ENCODE measurements around the gene UTF1.
"Not testable (repeated sequence)": the region's sequence is repeated elsewhere in the genome, so short reads cannot be mapped to it uniquely, and the experiment has no call there.

Gene UTF1

DNA sequence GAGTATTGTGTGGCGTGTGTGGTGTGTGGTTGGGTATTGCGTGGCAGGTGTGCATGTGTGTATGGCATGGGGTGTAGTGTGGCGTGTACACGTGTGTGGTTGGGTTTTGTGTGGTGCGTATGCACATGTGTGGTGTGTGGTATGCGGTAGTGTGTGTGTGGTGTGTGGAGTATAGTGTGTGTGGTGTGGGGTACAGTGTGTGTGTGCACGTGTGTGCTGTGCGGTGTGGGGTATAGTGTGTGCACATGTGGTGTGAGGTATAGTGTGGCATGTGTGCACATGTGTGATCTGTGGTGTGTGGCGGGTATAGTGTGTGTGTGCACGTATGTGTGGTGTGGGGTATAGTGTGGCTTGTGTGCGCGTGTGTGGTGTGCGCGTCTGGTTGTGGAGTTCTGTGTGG lies 20.9 kb upstream of the UTF1 start:
- no peak for DNase-seq (ENCODE audit: low read depth in 1 of 2, low spot score in 1 of 2)

DNA sequence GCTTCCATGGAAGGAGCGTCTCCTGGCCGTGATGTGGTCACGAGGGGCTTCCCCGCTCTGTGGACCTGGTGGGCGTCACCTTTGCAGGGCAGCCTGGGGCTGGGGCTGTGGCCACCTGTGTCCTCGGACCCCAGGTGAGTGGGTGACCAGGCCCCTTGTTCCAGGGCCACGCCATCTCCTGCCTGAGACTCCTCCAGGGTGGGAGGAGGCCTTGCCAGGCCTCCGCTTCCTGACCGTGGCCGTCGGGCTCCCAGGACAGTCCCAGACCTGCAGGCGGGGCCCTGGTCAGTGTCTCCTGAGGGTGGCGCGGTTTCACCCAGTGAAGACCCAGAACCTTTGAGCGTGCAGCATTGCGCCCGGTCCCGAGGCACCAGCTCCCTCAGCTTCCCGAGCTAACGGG lies 20.4 kb upstream of the UTF1 start:
- no peak for DNase-seq (ENCODE audit: low read depth in 1 of 2, low spot score in 1 of 2)

DNA sequence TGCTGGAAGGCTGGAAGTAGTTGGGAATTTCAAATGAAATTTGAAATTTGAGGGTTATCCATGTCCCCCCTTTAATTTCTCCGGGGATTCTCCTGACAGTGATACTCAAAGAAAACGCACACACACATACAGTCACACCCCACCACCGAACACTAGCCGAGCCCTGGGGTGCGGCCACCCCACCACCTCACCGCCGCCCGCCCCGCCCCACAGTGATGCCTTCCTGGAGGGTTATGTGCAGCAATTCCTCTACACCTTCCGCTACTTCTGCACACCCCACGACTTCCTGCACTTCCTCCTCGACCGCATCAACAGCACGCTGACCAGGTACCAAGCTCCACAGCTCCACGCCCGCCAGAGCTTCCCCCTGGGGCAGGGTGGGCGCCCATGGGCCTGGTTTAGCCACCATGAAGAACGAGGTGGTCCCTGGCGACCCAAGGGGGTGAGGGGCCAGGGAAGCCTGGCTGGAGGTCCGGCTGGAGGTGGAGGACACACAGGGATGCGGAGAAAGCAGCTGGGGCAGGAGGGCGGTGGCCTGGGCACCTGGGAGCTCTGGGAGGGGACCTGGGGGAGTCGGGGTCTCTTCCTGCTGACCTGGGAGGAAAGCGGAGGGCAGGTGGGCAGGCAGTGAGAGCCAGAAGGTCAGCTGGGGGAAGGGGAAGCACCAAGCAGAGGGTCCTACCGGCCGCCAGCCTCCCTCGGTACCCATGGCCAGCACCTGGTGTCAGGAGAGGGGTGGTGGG lies 19.4 kb upstream of the UTF1 start:
- no peak for DNase-seq (ENCODE audit: low read depth in 1 of 2, low spot score in 1 of 2)

DNA sequence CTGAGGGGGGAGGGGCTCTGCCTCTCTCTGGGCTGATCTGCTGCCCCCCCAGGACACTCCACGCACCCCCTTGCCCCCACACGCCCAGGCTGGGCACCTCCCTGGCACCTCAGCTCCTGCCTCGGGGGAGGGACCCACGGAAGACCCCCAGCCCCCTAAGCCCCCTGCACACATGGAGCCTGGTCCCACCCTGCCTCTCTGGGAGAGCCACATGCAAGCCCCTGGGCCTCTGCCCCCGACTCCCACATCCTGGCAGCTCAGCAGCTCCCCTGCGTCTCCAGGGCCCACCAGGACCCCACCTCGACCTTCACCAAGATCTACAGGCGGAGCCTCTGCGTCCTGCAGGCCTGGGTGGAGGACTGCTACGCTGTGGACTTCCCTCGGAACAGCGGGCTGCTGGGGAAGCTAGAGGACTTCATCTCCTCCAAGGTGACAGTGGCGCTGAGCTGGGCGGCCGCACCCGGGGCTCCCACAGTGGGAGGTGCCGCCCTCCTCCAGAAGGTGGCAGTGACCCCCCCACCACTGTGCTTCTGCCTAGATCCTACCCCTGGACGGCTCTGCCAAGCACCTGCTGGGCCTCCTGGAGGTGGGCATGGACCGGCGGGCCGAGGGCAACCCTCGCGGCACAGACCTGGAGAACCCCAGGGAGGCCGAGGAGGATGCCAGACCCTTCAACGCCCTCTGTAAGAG lies 18.7 kb upstream of the UTF1 start:
- DNase-seq (ENCODE audit: low read depth in 1 of 2, low spot score in 1 of 2): no peak

DNA sequence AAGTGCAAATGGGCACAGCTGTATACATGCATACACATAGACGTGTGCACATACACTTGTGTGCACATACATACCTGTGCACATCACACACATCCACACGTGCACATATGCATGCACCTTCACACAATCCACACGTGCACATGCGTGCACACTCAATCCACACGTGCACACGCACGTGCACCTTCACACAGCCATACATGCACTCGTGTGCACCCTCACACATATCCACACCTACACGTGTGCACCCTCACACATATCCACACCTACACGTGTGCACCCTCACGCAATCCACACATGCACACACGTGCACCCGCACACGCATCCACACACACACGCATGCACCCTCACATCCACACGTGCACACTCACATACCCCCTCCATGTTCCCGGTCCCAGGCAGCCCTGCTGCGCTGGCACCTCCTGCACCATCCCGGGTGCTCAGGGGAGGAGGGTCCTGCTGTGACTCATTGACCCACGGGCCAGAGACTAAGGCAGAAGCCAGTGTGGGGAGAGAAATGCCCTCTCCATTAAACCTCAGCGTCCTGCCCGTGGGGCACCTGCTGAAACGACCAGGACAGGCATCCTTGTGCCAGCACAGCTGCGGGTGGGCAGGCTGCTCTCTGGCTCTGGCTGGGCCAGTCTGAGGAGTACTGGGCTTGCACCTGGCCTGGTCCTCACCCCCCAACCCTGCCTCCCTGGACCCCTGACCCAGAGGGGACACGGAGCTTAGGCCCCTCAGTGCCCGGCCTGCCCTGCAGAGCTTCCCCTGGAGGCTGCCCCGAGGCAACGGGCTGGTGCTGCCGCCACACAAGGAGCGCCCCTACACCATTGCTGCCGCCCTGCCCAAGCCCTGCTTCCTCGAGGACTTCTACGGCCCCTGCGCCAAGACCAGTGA lies 17.8 kb upstream of the UTF1 start:
- no peak for DNase-seq (ENCODE audit: low read depth in 1 of 2, low spot score in 1 of 2)

DNA sequence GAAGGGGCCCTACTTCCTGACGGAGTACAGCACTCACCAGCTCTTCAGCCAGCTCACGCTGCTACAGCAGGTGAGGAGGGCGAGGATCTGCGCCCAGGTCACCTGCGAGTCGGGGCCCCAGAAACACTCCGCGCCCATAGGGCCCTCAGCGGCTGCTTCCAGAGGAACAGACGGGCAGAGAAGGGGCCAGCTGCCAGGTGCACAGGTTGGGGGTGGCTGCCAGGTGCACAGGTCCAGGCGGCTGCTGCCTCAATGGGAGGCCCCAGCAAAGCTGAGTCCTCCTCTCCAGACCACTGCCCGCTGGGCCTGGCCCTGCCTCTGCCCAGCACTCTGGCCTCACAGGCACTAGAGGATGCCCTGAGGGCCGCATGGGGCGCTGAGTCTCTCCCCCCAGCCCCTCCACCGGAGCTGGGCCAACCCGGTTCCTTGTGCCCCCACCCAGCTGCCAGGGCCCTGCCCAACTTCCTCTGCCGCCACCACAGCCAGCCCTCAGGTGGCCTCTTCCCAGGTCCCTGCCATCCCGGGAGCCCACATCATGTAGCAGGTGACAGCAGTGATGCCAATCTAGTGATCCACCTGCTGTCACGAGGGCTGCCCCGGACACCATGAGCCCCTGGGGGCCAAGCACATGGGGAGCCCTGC lies 17.0 kb upstream of the UTF1 start:
- DNase-seq (ENCODE audit: low read depth in 1 of 2, low spot score in 1 of 2): no peak

DNA sequence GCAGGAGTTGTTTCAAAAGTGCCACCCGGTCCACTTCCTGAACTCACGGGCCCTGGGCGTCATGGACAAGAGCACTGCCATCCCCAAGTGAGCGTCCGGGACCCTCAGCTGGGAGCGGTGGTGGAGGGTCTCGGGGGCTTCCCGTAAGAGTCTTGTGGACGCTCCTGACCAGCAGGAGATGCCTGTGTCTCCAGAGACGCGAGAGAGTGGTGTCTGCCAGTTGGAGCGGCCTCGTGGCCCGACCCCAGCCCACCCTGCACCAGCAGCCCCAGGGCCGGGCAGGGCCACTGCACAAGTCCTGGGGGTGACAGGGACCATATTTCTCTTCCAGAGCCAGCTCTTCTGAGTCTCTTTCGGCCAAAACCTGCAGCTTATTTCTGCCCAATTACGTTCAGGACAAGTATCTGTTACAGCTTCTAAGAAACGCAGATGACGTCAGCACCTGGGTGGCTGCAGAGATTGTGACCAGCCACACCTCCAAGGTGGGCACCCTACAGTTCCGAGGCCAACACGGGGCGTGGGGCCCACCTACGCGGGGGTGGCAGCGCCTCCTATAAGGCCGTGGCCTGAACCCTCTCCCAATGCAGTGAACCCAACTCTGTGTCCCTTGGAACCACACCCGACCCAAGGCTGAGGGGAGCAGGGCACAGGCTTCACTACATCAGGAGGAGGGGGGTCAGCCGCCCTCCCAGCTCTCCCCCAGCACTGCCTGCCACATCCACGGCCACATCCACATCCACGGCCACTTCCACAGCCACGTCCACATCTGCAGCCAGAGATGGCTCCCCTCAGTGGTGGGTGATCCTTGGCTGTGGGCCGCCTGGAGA lies 16.2 kb upstream of the UTF1 start:
- no peak for DNase-seq (ENCODE audit: low read depth in 1 of 2, low spot score in 1 of 2)

DNA sequence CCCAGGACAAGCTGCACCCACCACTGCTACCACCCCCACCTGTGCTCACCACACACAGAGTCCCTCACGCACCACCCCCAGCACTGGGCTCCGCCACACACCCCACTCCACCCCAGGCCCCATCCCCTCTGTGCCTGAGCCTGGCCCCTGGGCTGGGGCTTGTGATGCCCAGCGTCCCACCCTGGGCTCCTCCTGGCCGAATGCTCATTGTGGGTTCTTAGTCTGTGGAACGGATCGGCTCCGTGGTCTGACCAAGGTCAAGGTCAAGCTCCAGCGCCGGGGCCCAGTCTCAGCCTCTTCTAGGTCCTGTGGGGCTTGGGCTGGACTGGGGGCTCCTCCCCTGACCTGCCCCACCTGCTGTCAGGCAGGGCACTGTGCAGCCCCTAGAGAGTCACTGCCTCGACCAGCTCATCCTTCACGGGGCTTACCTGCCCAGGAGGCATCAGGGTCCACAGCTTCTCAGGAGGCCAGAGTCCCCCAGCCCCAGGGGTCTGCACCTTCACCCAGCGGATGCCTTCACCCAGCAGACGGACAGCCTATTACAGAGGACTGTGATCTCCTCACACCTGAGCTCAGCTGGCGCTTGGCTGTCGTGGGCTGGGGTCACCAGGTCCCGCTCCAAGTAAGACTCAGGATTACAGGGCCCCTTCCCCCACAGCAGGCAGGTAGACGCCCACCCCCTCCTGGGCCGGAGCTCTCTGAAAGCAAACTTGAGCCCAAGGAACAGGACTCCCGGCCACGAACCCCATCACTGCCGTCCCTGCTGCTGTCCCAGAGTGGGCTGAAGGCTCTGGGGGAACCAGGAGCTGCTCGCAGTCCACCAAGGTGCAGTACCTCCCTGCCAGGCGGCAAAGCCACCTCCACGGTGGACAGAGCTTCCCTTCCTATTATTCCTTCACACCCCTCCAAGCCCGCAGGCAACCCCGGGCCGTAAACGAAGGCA lies 15.3 kb upstream of the UTF1 start:
- no peak for DNase-seq (ENCODE audit: low read depth in 1 of 2, low spot score in 1 of 2)

DNA sequence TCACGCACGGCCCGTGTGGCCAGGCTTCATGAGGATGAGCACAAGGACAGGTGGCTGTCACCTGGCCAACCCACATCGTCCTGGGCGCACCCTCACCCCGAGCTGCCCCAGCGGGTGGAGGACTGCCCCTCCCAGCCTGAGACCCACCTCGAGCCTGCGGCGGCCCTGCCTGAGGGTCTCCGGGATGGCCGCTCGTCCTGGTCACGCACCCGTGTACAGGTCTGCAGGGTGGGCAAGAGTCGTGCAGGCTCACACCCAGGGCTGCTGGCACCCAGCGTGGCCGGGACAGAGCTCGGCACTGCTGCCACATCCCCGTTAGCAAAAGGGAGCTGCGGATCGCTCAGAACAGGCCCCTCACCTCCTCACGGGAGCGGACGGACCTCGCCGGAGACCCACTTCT lies 14.4 kb upstream of the UTF1 start:
- no peak for DNase-seq (ENCODE audit: low read depth in 1 of 2, low spot score in 1 of 2)

DNA sequence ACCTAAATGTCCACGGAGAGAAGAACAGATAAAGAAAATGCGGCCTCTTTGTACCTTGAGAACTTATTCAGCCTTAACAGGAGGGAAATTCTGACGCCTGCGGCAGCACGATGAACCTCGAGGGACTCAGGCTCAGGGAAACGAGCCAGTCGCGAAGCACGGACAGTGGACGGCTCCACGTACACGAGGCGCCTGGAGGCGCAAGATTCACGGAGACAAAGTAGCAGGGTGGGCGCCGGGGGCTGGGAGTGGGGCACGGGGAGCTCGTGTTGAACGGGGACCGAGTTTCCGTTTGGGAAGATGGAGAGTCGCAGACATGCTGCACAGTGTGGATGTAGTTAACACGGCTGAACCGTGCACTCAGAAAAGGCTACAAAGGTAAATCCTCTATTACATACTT lies 13.2 kb upstream of the UTF1 start:
- DNase-seq (ENCODE audit: low read depth in 1 of 2, low spot score in 1 of 2): no peak

DNA sequence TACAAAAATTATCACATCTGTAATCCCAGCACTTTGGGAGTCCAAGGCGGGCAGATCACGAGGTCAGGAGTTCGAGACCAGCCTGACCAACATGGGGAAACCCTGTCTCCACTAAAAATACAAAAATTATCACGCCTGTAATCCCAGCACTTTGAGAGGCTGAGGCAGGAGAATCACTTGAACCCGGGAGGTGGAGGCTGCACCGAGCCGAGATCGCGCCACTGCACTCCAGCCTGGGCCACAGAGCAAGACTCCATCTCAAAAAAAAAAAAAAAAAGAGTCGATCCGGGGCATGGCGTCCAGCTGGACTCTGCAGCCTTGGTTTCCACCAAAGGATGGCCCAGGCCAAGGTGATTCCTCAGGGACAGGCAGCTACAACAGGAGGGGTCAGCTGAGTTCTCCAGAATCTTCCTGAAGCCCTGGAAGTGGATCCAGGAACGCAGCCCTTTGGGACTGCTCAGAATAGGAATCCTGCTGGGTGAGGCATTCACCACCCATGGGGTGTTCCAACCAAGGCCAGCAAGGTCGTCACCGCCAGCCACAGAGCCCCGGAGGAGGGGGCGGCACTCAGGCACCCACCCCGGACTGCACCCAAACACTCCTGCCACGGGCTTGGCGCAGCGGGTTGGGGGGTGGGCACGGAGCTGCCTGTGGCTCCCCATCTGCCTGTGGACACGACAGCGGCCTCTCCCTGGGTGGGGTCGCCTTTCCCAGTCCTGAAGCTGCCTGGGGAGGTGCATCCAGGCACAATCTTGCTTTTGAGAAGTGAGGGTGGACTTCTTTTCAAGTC lies 12.0 kb upstream of the UTF1 start:
- DNase-seq (ENCODE audit: low read depth in 1 of 2, low spot score in 1 of 2): no peak

DNA sequence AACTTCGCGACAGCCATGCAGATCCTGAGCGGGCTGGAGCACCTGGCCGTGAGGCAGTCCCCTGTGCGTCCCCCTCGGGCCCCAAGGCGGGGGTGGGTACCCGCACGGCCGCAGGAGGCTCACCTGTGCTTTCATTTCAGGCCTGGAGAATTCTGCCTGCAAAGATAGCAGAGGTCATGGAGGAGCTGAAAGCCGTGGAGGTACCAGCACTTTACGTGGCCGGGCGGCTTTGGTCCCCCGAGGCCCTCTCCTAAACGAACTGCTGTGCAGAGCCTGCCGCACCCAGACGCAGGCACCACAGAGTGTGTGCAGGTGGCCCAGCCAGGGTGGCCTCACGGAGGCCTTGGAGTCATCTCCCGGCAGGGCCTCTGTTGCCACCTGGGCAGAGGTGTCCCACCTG lies 11.1 kb upstream of the UTF1 start:
- no peak for DNase-seq (ENCODE audit: low read depth in 1 of 2, low spot score in 1 of 2)

DNA sequence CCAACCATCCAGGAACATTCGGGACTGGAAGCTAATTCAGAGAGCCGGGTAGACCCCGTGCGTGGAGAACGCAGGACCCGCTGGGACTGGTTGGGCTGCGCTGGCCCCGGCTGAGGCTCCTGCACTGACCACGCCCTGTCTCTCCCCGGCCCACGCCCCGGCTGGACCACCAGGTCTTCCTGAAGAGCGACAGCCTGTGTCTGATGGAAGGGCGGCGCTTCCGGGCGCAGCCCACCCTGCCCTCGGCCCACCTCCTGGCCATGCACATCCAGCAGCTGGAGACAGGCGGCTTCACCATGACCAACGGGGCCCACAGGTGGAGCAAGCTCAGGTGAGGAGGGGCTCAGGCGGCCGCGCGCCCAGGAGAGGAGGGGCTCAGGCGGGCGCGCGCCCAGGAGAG lies 10.2 kb upstream of the UTF1 start:
- no peak for DNase-seq (ENCODE audit: low read depth in 1 of 2, low spot score in 1 of 2)

DNA sequence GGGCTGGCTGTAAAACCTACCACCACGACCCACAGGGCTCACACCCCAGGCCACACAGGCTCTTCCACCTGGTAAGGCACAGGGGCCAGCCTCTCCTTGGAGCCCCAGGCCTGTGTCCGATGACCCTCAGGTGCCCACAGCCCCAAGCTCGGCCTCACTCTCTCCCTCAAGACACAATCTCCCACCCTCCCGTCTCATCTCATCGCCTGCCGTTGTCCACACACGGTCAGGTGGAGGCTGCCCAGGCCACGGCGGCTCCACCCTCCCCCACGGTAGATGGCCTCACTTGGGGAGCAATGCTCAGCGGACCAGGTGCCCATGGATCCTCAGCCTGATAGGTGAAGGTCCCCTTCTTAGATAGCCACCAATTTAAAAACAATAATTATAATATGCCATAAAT lies 8.7 kb upstream of the UTF1 start:
- no peak for DNase-seq (ENCODE audit: low read depth in 1 of 2, low spot score in 1 of 2)

DNA sequence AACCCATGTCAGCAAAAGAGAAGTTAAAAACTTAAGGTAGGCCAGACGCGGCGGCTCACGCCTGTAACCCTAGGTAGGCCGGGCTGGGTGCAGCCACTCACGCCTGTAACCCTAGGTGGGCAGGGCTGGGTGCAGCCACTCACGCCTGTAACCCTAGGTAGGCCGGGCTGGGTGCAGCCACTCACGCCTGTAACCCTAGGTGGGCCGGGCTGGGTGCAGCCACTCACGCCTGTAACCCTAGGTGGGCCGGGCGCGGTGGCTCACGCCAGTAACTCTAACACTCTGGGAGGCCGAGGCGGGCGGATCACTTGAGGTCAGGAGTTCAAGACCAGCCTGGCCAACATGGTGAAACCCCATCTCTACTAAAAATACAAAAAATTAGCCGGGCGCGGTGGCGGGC lies 8.3 kb upstream of the UTF1 start:
- DNase-seq (ENCODE audit: low read depth in 1 of 2, low spot score in 1 of 2): not testable (repeated sequence)

DNA sequence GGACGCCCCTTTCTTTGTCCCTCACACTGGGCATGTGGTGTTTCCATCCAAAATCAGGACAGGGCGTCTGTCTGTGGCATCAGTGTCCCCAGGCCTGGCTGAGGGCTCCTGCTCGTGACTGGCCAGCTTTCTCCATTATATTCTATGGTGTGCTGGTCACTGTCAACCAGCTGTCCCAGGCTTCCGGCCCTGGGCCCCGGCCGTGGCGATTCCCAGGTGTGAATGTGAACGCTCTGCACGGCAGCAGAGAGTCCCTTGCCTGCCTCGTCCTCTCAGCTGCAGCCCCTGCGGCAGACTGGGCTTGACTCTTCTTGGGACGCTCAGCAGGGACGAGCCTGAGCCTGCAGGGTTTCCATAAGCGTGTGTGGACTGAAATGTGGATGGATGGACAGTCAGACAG lies 5.9 kb upstream of the UTF1 start:
- no peak for DNase-seq (ENCODE audit: low read depth in 1 of 2, low spot score in 1 of 2)

DNA sequence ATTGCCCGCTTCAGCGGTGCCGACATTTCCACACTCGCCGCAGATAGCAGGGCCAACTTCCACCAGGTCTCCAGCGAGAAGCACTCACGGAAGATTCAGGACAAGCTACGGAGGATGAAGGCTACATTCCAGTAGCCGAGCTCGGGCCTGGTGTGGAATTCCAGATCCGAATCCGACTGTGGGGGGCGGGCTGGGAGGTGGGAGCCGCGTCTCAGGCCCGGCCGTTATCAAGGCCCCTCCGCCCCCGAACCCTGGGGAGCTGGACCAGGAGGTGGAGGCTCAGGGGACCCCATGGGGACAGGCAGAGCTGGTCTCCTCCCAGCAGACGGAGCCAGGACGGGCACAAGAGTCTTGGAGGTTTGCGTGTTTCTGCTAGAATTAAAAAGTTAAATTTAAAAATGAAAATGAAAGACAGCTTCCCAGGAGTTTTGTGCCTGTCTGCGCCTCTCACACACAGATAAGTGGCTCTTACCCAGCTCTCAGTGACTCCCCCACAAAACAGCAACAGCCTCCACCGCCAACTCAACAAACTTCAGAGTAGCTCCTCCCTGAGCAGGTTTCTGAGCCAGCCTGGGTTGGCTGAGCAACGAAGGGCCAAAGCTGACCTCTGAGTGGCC lies 5.2 kb upstream of the UTF1 start:
- no peak for DNase-seq (ENCODE audit: low read depth in 1 of 2, low spot score in 1 of 2)

DNA sequence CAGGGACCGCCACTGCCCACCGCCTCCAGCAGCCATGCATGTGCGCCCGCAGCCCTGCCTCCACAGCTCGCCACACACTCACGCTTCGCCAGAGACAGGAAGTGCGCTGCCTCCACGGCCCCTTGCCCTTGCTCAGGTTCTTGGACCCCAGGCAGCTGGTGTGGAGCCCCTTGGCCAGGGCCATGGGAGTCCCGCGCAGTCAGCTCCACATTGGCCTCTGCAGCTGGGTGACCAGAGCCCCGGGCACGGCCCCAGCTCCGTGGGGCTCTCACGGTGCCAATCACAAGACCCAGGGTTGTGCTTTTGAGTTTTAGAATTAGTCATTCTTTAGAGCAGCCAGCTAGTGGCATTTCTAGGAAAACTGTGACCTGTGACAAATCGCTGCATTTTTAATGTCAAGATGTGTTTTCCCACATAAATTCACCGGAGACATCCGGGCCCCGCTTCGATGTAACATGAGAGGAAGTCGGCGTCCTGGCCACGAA lies 4.3 kb upstream of the UTF1 start:
- DNase-seq (ENCODE audit: low read depth in 1 of 2, low spot score in 1 of 2): no peak
